ENCODE measurements around the gene SMC3. TPM values are rescaled to one million over a fixed set of nuclear protein-coding genes. Genes with fewer than 3 reads are reported as not detected.
A peak's percentile ranks its signal among the peaks of the same experiment; 100 is the strongest.

SMC3 gene
- total RNA-seq, 1 donor from 2014 or later: 26.8 TPM

GRCh38 chr10:110544958-110545537 is 22.4 kb upstream of the SMC3 start:
- no peak for DNase-seq (ENCODE audit: low spot score)

- no peak for DNase-seq (ENCODE audit: low spot score)
These were observed 21.4 kb upstream of the SMC3 start for GRCh38 chr10:110546077-110546476.

GRCh38 chr10:110546499-110547110 is 20.9 kb upstream of the SMC3 start:
- no peak for DNase-seq (ENCODE audit: low spot score)

GRCh38 chr10:110547139-110547761 is 20.2 kb upstream of the SMC3 start:
- no peak for DNase-seq (ENCODE audit: low spot score)

- no peak for DNase-seq (ENCODE audit: low spot score)
These were observed 19.5 kb upstream of the SMC3 start for GRCh38 chr10:110548002-110548401.

- DNase-seq (ENCODE audit: low spot score): no peak
These were observed 18.3 kb upstream of the SMC3 start for GRCh38 chr10:110549211-110549610.

GRCh38 chr10:110553905-110554304 is 13.6 kb upstream of the SMC3 start:
- no peak for DNase-seq (ENCODE audit: low spot score)

- no peak for DNase-seq (ENCODE audit: low spot score)
These were observed 11.2 kb upstream of the SMC3 start for GRCh38 chr10:110556296-110556695.

GRCh38 chr10:110556969-110557601 is 10.4 kb upstream of the SMC3 start:
- DNase-seq (ENCODE audit: low spot score): no peak

- no peak for DNase-seq (ENCODE audit: low spot score)
These were observed 9.5 kb upstream of the SMC3 start for GRCh38 chr10:110558041-110558440.

- no peak for DNase-seq (ENCODE audit: low spot score)
These were observed 7.5 kb upstream of the SMC3 start for GRCh38 chr10:110560012-110560411.

GRCh38 chr10:110561292-110561691 is 6.2 kb upstream of the SMC3 start:
- DNase-seq (ENCODE audit: low spot score): no peak

GRCh38 chr10:110562348-110562747 is 5.1 kb upstream of the SMC3 start:
- DNase-seq (ENCODE audit: low spot score): no peak

GRCh38 chr10:110563132-110563531 is 4.4 kb upstream of the SMC3 start:
- no peak for DNase-seq (ENCODE audit: low spot score)

- DNase-seq (ENCODE audit: low spot score): no peak
These were observed 859 bp upstream of the SMC3 start for GRCh38 chr10:110566472-110567200.

- DNase-seq (ENCODE audit: low spot score): peak; percentile 91
These were observed 700 bp downstream of the SMC3 start for GRCh38 chr10:110568055-110568735.

GRCh38 chr10:110569122-110569521 is 1.6 kb downstream of the SMC3 start:
- DNase-seq (ENCODE audit: low spot score): no peak

GRCh38 chr10:110569736-110570135 is 2.2 kb downstream of the SMC3 start:
- DNase-seq (ENCODE audit: low spot score): no peak

GRCh38 chr10:110571093-110571743 is 3.7 kb downstream of the SMC3 start:
- DNase-seq (ENCODE audit: low spot score): no peak

GRCh38 chr10:110572862-110573261 is 5.4 kb downstream of the SMC3 start:
- DNase-seq (ENCODE audit: low spot score): no peak

GRCh38 chr10:110574420-110574819 is 6.9 kb downstream of the SMC3 start:
- no peak for DNase-seq (ENCODE audit: low spot score)

Measured in mesenteric fat pad (tissue), 1 donor.